Stomach (tissue), 4 donors: ENCODE data around the gene TBC1D1.

Experiments
- CTCF ChIP-seq, 7 experiments: fragments of 450-650 bp in 4 of 7; fragments of 200-600 bp in 3 of 7; sonication (generic) in 3 of 7; IDR thresholded peaks; one replicate each; pipeline ENCODE4 v1.5.1; 2016 to 2019; ENCODE audit warnings: antibody characterized with exemption in 7 of 7, control low read depth in 2 of 7, mild to moderate bottlenecking in 1 of 7
- POLR2A ChIP-seq, 4 donors: fragments of 450-650 bp; IDR thresholded peaks; one replicate each; pipeline ENCODE4 v1.6.1; 2016; ENCODE audit warnings: antibody characterized with exemption in 4 of 4, control low read depth in 2 of 4, mild to moderate bottlenecking in 1 of 4, moderate library complexity in 1 of 4
- POLR2AphosphoS5 ChIP-seq, 3 donors: sonication (generic); formaldehyde crosslinking; IDR thresholded peaks; one replicate each; pipeline ENCODE4 v1.6.1; 2016; ENCODE audit warnings: antibody characterized with exemption in 3 of 3

GRCh38 chr4:38056011-38056685, 165.3 kb downstream of the TBC1D1 start:
- TF ChIP-seq CTCF (IDR thresholded peaks at IDR 0.05): no peak
- TF ChIP-seq POLR2AphosphoS5 (IDR thresholded peaks at IDR 0.05): no peak
- no peak for TF ChIP-seq POLR2A (IDR thresholded peaks at IDR 0.05)
